HG02678 (cell line): ENCODE data around the gene DISC1.
"Not testable (repeated sequence)": the region's sequence is repeated elsewhere in the genome, so short reads cannot be mapped to it uniquely, and the experiment has no call there.

Experiments
- ATAC-seq: cut with Tn5 transposase; IDR thresholded peaks from one replicate; pipeline ENCODE4 v1.9.1; 2021; ENCODE audit warnings: mild to moderate bottlenecking, moderate library complexity; ENCODE audit not compliant: unreplicated experiment

The DISC1 gene

DNA sequence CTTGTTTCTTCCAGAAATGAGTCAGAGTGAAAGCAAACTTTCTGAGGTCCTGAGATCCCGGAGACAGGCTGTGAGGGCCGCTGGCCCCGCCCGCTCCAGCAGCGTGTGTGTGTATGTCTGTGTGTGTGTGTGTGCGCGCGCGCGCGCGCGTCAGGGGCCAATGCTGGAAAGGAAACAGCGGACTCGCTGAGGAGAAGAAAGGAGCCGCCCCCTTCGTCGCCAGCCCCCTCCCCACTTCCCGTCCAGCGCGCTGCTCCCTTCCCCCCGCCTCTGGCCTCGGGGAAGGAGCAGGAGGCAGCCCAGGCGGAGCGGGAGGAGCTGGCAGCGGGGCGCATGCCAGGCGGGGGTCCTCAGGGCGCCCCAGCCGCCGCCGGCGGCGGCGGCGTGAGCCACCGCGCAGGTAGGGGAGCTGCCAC lies at the start of gene DISC1:
DISC1 (plus strand) TSS at position 256 of the 416 bp plus-strand sequence; CDS start at position 334, 78 bp downstream.
- ATAC-seq, result peak; percentile 55

DNA sequence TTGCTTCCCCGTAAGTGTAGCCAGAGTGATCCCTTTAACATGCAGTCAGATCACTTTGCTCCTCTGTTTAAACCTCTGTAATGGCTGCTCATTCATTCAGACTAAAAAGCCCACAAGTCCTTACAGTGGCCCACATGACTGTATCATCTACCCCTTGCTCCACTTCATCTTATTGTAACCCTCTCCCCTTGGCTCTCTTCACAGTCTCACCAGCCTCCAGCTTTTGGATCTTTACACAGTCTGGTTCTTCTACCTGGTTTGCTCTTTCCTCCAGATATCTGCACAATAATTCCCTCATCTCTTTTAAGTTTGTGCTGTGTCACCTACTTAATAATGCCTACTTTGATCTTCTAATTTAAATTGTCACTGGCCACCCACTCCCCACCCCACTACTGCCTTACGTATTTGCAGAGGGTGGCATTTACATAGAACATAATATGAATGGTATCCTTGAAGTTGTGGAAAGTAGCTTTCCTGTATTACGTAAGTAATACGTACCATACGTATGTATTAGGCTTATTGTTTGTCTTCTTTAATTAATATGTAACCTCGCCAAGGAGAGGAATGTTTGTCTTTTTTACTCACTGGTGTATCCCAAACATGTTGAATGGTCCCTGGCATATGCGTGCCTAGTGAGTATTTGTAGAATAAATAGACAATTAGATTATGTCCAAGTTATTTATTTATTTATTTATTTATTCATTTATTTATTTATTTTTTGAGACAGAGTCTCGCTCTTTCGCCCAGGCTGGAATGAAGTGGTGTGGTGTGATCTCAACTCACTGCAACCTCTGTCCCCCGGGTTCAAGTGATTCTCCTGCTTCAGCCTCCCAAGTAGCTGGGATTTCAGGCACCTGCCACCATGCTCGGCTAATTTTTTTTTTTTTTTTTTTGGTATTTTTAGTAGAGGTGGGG lies 49.5 kb upstream of the DISC1 start:
- no peak for ATAC-seq

DNA sequence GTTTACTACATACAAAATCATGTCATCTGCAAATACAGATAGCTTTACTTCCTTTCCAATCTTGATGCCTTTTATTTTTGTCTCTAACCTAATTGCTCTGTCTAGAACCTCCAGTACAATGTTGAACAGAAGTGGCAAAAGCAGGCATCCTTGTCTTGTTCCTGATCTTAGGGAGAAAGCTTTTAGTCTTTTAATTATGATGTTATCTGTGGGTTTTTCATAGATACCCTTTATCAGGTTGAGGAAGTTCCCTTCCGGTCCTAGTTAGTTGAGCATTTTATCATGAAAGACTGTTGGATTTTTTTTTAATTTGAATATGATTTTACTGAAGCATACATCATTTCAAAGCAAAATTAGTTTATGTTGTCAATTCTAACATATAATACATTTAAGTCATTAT lies 45.7 kb upstream of the DISC1 start:
- ATAC-seq, result no peak

DNA sequence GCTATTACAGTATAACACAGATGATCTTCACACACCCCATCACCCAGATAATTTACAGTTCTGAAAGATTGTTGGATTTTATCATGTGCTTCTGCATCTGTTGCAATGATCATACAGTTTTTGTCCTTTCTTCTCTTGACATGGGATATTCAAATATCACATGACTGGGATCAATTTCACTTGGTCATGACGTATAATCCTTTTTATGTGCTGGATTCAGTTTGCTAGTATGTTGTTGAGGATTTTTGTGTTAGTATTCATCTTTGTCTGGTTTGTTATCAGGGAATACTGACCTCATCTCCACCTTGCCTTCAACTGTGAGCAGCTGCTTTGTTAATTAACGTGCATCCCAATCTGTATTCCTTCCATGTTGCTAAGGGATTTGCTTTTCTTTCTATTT lies 44.7 kb upstream of the DISC1 start:
- ATAC-seq, result no peak

DNA sequence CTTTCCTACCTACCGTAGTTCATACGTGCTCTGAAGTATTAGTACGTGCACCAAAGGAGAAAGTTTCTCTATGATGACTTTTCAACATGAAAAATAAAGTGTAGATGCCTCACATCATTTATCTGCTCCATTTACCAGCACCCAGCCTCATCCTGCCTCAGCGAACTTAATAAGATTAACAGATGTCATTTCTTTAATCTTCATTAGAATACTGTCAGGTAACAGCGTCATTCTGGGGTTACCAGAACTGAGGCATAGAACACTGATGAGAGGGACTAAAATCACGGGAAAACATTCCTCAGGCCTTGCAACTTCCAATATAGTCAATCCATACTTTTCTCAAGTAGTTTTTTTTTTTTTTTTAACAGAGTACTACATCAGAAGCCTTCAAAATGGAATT lies 43.2 kb upstream of the DISC1 start:
- ATAC-seq, result no peak

DNA sequence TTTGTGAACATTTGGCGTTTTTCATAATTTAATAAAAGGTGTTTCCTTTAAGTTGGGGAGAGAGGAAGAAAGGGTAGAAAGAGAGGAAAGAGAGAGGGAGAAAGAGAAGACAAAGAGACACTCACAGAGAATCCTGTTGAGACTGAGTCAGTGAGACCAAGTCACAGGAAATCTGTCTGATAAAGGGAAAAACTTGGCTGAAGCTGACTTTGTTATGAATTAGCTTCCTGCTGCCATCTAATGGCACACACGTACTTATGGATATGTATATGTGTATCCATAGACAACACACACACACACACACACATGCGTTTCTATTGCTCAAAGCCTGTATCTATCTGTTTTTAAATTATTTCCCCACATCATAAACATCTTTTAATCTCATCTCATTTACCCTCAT lies 42.5 kb upstream of the DISC1 start:
- ATAC-seq, result no peak

DNA sequence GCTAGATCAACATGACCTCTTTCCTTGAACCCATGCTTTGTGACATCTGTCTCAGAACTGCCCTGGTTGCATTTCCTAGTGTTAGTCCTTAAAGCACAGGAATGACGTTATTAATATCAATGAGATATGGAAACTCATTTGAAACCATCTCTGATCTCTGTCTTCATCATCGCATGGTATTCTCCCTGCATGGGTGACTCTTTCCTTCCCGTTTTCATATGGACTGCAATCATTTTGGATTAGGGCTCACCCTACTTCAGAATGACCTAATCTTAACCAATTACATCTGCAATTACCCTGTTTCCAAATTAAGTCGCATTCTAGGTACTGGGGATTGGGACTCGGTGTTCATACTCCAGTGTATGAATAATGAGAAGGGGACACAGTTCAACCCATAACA lies 41.7 kb upstream of the DISC1 start:
- ATAC-seq, result no peak

DNA sequence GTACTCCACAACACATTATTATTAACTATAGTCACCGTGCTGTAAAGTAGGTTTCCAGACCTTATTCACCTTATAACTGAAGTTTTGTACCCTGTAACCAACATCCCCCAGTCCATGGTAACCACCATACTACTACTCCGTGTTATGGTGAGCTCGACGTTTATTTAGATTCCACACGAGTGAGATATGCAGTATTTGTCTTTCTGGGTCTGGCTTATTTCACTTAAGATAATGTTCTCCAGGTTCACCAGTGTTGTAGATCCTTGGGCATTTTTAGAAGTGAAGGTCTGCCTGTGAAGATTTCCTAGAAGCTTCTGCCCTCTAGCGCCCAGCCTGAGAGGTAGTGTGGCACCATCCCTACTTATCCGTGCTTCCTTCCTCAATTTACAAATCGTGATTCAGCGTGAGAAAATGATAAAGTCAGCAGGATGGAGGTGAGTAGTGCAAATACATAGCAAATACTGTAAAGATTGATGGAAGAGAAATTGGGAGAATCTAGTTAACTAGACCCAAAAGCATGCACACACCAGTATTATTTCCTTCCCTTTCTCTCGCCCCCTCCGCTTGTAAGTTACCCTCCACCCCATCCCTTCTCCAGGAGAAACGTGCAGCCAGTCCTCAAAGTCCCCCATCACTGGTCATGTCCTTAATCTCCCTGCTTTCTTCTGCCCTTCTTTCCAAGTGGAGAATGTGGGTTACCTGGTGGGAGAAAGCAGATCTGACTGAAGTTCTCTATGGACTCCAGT lies 36.0 kb upstream of the DISC1 start:
- peak; percentile 56 for ATAC-seq

DNA sequence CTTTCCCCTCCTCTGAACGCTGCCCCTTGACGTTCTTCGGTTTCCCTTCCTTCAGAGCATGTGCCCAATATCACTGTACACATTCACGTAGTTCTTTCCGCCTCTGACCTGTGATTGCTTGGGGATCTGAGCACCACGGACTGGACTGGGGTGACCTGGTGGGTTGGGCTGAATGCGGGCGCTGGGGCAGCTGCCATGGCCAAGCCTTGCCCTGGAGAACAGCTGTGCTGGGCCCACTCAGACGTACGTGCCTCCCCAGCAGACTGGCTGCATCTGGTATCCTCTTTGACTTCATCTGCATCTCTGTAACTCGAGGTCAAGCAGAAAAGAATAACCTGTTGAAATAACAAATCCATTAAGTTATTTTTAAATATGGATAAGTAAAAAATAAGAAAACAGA lies 35.1 kb upstream of the DISC1 start:
- ATAC-seq, result no peak

DNA sequence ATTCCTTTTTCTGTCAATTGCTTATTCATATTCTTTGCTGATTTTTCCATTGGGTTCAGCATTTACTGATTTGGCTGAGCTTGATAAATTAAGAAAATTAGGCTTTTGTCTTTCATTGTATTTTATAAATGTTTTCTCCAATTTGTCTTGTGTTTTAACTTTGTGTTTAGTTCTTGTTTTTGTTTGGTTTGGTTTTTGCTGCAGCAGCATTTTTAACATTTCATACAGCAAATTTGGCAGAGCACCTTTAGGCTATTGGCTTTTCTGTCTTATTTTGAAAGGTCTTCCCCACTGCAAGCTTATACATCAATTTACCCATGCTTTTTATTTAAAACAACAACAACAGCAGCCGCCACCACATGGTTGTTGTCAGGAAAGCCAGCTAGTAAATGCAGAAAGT lies 33.8 kb upstream of the DISC1 start:
- no peak for ATAC-seq

DNA sequence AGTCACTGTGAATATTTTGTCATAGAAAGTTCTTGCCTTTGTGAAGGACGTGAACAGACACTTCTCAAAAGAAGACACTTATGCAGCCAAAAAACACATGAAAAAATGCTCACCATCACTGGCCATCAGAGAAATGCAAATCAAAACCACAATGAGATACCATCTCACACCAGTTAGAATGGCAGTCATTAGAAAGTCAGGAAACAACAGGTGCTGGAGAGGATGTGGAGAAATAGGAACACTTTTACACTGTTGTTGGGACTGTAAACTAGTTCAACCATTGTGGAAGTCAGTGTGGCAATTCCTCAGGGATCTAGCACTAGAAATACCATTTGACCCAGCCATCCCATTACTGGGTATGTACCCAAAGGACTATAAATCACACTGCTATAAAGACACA lies 33.3 kb upstream of the DISC1 start:
- ATAC-seq, result not testable (repeated sequence)

DNA sequence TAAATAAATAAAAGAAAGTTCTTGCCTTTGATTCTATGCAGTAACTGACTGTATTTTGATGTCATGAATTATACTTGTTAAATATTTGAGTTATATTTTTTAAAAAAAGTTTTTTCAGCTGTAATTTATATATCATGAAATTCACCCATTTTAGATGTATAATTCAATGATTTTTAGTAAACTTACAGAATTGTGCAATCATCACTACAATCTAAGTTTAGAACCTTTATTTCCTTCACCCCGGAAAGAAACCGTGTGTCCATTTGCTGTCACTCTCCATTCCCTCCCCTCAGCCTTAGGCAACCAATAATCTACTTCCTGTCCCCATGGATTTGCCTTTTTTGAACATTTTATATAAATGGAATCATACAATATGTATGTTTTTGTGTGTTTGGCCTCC lies 32.5 kb upstream of the DISC1 start:
- ATAC-seq, result no peak

DNA sequence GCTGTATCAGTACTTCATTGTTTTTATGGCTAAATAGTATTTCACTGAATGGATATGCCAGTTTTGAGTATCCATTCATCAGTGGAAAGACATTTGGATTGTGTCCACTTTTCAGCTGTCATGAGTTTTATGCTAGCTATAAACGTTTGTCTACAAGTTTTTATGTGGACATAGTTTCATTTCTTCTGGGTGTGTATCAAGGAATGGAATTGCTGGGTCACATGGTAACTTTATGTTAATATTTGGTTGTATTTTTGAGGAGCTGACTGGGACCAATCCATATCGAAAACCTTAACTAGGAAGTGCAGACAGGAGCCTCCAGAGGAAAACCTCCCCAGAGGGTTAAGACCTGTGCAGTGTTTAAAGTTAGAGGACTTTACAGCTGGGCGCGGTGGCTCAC lies 31.8 kb upstream of the DISC1 start:
- ATAC-seq, result no peak

DNA sequence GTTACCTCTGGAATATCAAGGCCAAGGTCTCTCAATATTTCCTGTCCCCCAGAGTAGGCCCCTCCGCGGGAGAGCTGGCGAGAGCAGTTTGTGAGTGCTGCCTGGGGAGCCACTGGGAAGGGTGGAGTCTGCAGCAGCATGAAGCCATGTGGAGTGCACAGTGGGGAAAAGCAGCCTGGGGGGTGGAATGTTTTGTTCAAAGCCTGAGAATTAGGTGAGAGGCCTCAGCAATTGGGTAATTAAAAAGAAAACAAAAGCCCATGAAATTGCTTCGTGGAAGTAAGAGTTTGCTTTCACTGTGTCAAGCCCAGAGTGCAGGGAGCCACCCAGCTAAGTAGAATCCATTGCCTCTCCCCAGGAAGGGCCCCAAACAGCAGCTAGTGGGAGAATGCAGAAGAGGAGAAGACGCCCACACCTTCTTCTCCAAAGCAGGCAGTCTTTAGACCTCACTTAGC lies 30.2 kb upstream of the DISC1 start:
- no peak for ATAC-seq

DNA sequence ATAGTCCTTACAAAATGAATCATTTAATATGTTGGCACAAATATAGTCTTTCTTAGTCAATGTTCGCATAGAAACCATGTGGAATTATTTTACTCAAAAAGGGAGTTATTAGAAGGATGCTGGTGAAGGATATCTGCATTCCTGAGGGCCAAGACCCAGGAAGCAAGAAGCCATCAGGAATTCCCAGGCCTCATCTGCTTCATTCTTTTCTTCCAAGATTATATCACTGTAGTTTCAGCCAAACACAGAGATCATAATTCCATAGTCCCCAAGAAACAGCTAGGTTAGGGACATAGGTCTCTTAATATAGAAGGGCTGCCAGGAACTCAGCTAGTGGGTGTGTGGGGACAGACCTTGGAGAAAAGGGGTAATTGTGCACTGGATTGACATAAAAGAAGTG lies 28.6 kb upstream of the DISC1 start:
- ATAC-seq, result no peak

DNA sequence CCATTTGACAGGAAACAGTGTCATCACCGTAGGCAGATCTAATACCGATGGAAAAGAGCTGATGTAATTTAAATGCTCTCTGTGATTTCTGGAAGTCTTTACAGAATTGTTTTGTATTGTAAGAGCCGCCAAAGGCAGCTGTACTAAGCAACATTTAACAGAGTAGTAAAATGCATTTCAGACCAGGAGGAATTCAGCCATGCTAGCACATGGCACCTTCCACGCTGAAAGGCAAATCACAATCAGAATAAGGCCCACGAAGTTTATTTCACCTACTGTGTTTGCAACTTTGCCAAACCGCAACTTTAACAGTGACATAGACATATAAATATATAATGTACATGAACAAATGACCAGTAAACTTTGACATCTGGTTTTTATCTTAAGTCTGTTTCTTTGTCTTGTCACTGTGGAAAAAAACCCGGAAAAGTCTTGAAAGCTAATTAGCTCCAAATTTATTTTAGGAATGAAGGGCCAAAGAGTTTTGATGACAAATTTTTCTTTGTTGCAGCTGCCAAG lies 26.1 kb upstream of the DISC1 start:
- ATAC-seq, result no peak

DNA sequence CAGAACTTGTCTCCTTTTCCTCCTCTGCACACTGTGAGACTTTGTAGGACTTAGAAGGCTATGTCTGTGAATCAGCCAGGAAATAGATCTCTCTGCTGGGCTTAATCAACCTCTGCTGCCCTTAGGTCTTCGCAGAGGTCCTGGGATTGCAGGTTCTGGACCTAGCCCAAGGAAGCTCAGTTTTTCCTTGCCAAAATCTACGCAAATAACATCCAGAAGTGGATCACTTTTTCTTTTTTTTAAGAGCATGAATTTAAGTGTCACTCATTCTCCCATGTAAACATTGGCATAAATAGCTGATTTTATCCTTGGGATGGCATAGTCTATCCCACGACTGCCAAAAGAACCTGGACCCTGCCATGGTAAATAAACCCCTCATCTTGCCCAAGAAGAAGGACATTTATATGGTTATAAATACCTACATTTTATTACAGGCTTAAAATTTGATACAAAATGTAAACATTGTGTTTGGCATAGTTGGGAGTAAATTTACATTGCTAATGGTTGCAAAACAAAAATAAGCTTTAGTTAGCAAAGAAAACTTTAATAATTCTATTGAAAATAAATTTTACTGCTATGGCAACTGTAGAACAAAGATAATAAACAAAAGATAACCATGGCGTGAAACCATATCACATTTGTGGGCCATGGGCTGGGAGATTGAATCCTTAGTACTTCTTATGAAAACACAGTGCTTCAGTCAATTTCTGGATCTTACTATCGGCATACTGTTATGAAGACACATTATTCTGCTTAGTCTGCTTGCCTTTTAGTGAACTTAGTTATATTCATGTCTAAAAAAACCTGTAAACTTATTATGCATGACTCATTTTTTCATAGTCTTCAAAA lies 24.5 kb upstream of the DISC1 start:
- no peak for ATAC-seq

DNA sequence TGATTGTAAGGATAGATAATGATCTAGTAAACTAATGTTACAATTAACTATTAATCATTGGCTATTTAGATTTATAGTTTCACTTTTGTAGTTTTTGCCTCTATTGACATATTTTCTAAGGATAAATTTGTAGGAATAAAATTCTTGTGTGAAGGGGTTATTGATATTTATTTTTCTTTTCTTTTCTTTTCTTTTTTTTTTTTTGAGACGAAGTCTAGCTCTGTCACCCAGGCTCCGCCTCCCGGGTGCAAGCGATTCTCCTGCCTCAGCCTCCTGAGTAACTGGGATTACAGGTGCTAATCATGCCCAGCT lies 24.0 kb upstream of the DISC1 start:
- ATAC-seq, result no peak

DNA sequence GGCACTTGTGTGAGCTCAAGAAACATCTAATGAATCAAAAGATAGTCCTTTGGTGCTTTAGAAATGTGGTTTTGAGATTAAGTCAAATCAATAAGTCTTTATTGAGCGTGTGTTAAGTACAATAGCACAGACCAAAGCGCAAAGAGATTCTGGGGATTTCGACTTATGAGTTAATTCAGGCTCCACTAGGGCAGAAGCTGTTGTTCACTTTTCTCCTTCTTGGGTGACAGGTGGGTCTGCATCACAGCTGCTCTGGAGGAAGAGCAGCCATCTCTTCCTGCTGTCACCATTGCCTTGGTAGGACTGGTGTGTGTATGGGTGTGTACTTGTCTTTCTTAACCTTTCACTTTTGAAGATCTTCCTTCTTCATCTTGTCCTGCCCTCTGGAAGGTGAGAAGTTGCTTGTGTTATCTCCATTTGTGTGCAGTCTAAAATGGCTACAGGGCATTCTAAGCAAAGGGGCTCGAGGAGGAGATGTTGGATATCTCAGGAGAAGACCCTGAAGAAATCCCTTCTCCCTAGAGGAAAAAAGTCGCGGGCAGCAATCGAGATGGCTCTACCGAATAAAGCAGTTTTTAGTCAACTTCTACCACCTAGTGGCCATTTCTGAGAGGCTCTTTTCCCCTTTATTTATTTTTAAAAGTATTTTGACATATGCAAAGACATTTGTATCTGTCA lies 22.9 kb upstream of the DISC1 start:
- ATAC-seq, result peak; percentile 72

DNA sequence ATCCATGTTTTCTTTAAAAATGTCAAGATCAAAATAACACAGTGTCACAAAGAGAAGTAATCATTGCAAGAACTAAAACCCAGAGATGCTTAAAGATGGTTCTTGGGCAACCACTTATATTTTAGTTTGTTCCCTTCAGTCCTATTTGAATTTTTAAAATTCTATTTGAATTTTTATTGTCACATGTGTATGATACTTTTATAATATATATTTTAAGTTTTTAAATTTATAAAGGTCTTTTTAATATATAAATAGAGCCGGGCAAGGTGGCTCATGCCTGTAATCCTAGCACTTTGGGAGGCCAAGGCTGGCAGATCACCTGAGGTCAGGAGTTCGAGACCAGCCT lies 22.3 kb upstream of the DISC1 start:
- ATAC-seq, result no peak
